ENCODE results near the gene MT1HL1. TPM values are rescaled to one million over a fixed set of nuclear protein-coding genes. Genes with fewer than 3 reads are reported as not detected.

Gene MT1HL1
- total and polyA plus RNA-seq, 4 donors: 0.78 TPM; not detected in 3

GRCh38 chr1:236997882-236998281, 6.4 kb downstream of the MT1HL1 start (continued):
- TF ChIP-seq REST (IDR thresholded peaks at IDR 0.05) (no peak), TAF1 (conservative IDR thresholded peaks at IDR 0.05) (no peak), FOXA1 (IDR thresholded peaks at IDR 0.05) (no peak), JUND (IDR thresholded peaks at IDR 0.05) (no peak), YY1 (IDR thresholded peaks at IDR 0.05) (no peak), HNF4A (conservative IDR thresholded peaks at IDR 0.05) (no peak)

- 86% methylated on average over 11 of the region's 11 CpGs for WGBS
- H3K4me3 ChIP-seq (ENCODE audit: low read depth in 1 of 3, low read length in 3 of 3): no peak overlapping the region
- H3K9ac ChIP-seq (ENCODE audit: low read depth in 1 of 2, low read length in 2 of 2): no peak overlapping the region
- H3K27me3 ChIP-seq (ENCODE audit: control insufficient read depth in 4 of 4, insufficient read depth in 4 of 4, low read length in 3 of 4): no peaks in the 10 kb centered on the region
- TF ChIP-seq RAD21 (IDR thresholded peaks at IDR 0.05) (no peak), EGR1 (IDR thresholded peaks at IDR 0.05; ENCODE audit: low read depth in 2 of 2) (no peak), ZBTB33 (IDR thresholded peaks at IDR 0.05) (no peak), FOXA2 (IDR thresholded peaks at IDR 0.05) (no peak), FOXA1 (IDR thresholded peaks at IDR 0.05) (no peak), SP1 (IDR thresholded peaks at IDR 0.05) (no peak), REST (IDR thresholded peaks at IDR 0.05) (no peak), NR2F2 (IDR thresholded peaks at IDR 0.05) (no peak), TAF1 (conservative IDR thresholded peaks at IDR 0.05) (no peak), HNF4A (conservative IDR thresholded peaks at IDR 0.05) (no peak), YY1 (IDR thresholded peaks at IDR 0.05) (no peak), HNF4G (IDR thresholded peaks at IDR 0.05) (no peak), JUND (IDR thresholded peaks at IDR 0.05) (no peak), ATF3 (IDR thresholded peaks at IDR 0.05) (no peak), CTCF (IDR thresholded peaks at IDR 0.05; ENCODE audit: low read depth, low read length, missing input control) (no peak), MAX (IDR thresholded peaks at IDR 0.05) (no peak), GABPA (IDR thresholded peaks at IDR 0.05 in 1 of 2, conservative IDR thresholded peaks at IDR 0.05 in 1 of 2) (no peak), RXRA (IDR thresholded peaks at IDR 0.05) (no peak)
- H3K4me1 ChIP-seq (ENCODE audit: control insufficient read depth in 4 of 4, insufficient read depth in 4 of 4, low read length in 3 of 4): no peaks in the 10 kb centered on the region
- H3K36me3 ChIP-seq (ENCODE audit: control insufficient read depth in 4 of 4, insufficient read depth in 3 of 4, low read depth in 1 of 4, low read length in 3 of 4): no peaks in the 10 kb centered on the region
- no peak for DNase-seq (ENCODE audit: low spot score)
- H3K27ac ChIP-seq (ENCODE audit: low read depth in 1 of 2, low read length in 2 of 2): no peak overlapping the region
- no peaks in the 10 kb centered on the region for H3K9me3 ChIP-seq (ENCODE audit: control insufficient read depth in 4 of 4, low read length in 3 of 4)
Measured at GRCh38 chr1:236997361-236997760, 6.9 kb downstream of the MT1HL1 start.
